Stimulated activated CD4-positive, alpha-beta T cell treated with anti-CD3 and anti-CD28 coated beads, Interleukin-2, amount 100 ng/mL, for 24 hours (primary cell): ENCODE results near the gene FOXK2.
"Not testable (repeated sequence)": the region's sequence is repeated elsewhere in the genome, so short reads cannot be mapped to it uniquely, and the experiment has no call there.

Source experiments
- DNase-seq, 2 donors: peaks; one replicate each; pipeline ENCODE4 v3.0.0-alpha.2; 2020

Gene FOXK2

GRCh38 chr17:82536512-82537201 lies 17.1 kb downstream of the FOXK2 start:
- DNase-seq: no peak

DNA sequence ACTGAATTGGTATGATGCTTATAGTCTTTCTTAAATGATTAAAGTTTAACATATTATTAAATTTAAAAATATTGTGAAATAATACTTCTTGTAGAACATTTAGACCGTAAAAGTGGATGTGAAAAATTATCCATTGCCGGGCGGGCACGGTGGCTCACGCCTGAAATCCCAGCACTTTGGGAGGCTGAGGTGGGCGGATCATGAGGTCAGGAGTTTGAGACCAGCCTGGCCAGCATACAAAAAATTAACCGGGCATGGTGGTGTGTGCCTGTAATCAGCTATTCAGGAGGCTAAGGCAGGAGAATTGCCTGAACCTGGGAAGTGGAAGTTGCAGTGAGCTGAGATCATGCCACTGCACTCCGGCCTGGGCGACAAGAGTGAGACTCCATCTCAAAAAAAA lies 17.7 kb downstream of the FOXK2 start:
- not testable (repeated sequence) for DNase-seq

DNA sequence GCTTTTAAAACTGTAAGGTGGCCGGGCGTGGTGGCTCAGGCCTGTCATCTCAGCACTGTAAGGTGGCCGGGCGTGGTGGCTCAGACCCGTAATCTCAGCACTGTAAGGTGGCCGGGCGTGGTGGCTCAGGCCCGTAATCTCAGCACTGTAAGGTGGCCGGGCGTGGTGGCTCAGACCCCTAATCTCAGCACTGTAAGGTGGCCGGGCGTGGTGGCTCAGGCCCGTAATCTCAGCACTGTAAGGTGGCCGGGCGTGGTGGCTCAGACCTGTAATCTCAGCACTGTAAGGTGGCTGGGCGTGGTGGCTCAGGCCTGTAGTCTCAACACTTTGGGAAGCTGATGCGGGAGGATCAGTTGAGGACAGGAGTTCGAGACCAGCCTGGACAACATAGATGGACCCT lies 19.5 kb downstream of the FOXK2 start:
- DNase-seq: not testable (repeated sequence)

GRCh38 chr17:82542439-82542838 lies 22.9 kb downstream of the FOXK2 start:
- no peak for DNase-seq

- no peak for DNase-seq
Observed at GRCh38 chr17:82544431-82545070, 25.0 kb downstream of the FOXK2 start.

DNA sequence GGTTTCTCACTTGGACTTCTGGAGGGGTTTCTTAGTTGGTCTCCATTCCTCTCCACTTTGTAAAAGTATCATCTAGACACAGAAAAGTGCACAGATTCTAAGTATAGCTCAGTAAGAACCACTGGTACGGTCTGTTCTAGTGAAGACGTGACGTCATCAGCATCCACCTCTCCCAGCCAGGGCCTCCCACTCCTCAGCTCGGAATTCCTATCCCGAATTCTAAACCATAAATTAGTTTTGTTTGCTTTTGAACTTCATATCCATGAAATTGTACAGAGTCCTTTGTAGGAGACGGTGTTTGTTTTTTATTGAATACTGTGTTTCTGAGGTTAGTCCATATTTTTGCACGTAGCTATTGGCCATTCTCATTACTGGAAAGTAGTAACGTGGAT lies 25.5 kb downstream of the FOXK2 start:
- no peak for DNase-seq

- DNase-seq: no peak
Observed at GRCh38 chr17:82547981-82548380, 28.4 kb downstream of the FOXK2 start.

GRCh38 chr17:82548681-82549303 lies 29.3 kb downstream of the FOXK2 start:
- DNase-seq: no peak

- DNase-seq: peak; percentile 79
Observed at GRCh38 chr17:82551779-82552457, 32.4 kb downstream of the FOXK2 start.

- no peak for DNase-seq
Observed at GRCh38 chr17:82552580-82552979, 33.0 kb downstream of the FOXK2 start.

- no peak for DNase-seq
Observed at GRCh38 chr17:82553210-82553930, 33.8 kb downstream of the FOXK2 start.

GRCh38 chr17:82557510-82557909 lies 38.0 kb downstream of the FOXK2 start:
- DNase-seq: not testable (repeated sequence)

DNA sequence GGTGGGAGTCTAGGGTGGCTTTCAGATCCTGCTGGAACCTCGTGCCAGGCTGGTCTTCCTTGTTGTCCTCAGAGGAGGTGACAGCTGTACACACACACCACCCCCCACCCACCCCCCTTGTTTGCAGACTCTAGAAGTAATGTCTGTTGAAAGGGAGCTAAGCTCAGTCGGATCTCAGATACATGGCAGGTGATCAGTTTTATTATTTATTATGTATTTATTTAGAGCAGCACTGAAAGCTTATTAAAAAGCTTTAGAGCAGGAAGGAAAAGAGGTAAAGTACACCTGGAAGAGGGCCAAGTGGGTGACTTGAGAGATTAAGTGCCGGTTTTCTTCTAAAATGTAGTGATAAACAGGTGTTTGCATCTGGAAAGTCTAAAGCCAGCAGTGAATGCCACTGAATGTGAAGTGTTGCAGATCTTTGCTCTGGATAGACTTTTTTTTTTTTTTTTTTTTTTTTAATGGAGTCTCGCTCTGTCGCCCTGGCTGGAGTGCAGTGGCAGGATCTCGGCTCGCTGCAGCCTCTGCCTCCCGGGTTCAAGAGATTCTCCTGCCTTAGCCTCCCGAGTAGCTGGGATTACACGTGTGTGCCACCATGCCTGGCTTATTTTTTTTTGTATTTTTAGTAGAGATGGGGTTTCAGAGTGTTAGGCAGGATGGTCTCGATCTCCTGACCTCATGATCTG lies 40.2 kb downstream of the FOXK2 start:
- no peak for DNase-seq

DNA sequence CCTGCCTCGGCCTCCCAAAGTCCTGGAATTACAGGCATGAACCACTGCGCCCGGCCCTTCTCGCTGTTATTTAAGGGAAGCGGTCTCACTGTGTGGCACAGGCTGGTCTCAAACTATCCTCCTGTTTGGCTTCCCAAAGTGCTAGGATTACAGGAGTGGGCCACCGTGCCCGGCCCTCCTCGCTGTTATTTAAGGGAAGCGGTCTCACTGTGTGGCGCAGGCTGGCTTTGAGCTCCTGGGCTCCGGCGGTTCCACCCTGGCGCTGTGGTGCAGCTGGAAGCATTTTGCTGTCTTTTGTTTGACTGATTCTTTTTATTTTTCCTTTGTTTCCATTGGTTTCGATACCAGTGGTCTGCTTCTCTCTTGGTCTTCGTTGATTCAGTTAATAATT lies 40.7 kb downstream of the FOXK2 start:
- no peak for DNase-seq

GRCh38 chr17:82560802-82561428 lies 41.4 kb downstream of the FOXK2 start:
- no peak for DNase-seq

GRCh38 chr17:82561429-82562035 lies 42.0 kb downstream of the FOXK2 start:
- no peak for DNase-seq

- not testable (repeated sequence) for DNase-seq
Observed at GRCh38 chr17:82562718-82563220, 43.2 kb downstream of the FOXK2 start.

DNA sequence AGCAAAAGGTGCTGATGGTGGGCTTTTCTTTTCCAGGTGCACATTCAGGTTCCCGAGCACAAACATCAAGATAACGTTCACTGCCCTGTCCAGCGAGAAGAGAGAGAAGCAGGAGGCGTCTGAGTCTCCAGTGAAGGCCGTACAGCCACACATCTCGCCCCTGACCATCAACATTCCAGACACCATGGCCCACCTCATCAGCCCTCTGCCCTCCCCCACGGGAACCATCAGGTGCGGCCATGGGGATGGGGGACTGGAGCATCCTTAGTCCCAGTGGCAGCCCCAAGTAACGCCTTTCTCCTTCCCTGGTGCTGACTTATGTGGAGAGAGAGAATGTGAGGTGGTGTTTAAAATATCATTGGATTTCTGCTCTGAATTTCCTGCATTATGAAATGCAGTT lies 43.8 kb downstream of the FOXK2 start:
- no peak for DNase-seq

GRCh38 chr17:82563745-82564144 lies 44.2 kb downstream of the FOXK2 start:
- not testable (repeated sequence) for DNase-seq

GRCh38 chr17:82564241-82564640 lies 44.7 kb downstream of the FOXK2 start:
- DNase-seq: no peak

- DNase-seq: no peak
Observed at GRCh38 chr17:82565551-82565950, 46.0 kb downstream of the FOXK2 start.
